Epidermal melanocyte (primary cell): ENCODE results near the gene MYO15B.

Source experiments
- DNase-seq: peaks from one replicate; pipeline ENCODE4 v3.0.0; 2011; ENCODE audit warnings: low spot score; ENCODE audit not compliant: insufficient read length

The MYO15B gene

GRCh38 chr17:75639327-75639726, 51.7 kb downstream of the MYO15B start:
- no peak for DNase-seq

- no peak for DNase-seq
These were observed 52.4 kb downstream of the MYO15B start for GRCh38 chr17:75639771-75640555.

DNA sequence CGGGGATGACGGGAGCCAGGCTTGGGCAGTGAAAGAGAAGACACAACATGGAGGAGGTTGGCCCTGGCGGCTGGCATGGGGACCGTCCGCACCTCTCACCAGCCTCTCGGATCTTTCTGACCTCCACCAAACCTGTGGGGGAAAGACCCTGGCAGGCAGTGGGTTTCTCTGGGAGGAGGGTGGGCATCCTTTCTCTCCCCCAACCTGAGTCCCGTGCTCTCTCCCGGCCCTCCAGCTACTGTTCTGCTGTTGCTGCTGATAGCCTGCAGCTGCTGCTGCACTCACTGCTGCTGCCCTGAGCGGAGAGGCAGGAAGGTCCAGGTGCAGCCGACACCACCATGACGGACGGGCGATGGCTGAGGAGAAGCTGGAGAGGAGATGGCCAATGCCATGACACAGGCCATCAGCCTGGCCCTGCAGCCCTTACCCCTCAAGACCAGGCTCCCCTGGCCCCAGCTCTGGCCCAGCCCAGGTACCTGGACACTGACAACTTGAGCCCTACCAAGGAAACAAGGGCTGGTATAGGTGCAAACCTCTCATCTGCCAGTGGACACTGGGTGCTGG, 53.0 kb downstream of the MYO15B start:
- no peak for DNase-seq

GRCh38 chr17:75641343-75641742, 53.7 kb downstream of the MYO15B start:
- no peak for DNase-seq

- DNase-seq = no peak
These were observed 54.7 kb downstream of the MYO15B start for GRCh38 chr17:75642182-75642783.

DNA sequence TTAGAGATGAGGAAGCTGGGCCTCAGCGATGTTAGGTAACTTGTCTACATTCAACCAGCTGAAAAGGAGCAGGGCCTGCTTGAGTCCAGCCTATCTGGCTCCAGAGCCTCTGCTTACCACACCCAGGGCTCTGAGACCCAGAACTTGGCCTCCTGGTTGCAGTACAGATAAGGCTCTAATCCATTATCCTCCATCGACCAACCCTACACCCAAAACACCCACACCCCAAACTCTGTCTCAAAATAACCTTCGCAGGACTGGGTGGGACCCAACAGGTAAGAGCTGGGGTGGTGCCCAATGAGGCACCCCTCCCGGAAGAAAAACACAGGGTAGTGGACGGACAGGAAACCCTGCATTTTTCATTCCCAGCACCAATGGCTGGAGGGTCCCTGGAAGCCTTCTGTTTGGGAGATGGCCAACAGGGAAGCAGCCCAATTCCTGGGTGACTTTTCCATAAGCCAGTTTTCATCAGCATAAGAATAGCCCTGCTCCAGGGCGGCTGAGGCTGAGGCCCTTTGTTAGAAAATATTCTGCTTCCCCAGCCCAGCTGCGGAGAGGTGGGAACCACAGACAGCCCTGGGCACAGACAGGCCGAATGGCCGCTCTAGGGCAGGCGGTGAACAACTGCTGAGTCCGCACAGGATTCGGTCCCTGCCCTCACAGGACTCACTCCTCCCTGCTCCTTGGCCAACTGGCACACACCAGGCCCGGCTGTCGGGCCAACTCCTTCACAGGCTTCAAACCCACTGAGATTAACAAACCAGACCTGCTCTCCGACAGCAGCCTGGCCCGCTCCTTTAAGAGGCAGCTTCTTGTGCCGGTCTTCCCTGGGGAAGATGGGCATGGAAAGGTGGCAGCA, 55.4 kb downstream of the MYO15B start:
- DNase-seq = no peak

DNA sequence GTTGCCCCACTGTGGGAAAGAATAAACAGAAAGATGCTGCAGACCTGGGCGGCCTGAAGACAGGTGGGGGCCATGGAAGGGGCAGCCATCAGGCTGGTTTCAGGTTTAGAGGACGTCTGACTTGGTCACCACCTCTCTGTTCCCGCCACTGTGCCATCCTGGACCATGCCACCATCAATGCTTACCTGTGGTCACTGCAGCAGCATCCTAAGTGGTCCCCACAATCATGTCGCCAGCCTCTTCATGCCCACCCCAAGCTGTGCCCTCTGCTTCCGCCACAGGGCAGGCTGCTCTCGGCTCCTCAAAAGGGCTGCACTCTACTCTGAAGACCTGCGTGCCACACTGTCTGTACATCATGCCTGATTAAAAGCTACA, 56.0 kb downstream of the MYO15B start:
- no peak for DNase-seq

DNA sequence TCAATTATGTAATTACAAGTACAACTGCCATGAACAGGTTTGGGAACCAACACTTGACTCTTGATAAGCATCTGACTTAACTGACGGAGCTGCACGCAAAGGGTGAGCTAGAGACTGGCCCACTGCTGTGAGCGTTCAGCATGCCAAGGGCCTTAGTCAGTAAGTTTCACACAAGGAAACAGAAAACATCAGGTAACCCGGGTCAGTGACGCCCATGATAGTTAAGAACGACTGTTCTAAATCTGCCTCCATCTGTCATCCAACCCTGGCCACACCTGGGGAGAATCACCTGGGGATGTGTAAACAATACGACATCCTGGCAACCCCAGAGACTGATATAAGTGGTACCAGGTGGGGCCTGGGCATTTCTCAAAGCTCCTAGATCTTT, 57.9 kb downstream of the MYO15B start:
- DNase-seq = no peak

DNA sequence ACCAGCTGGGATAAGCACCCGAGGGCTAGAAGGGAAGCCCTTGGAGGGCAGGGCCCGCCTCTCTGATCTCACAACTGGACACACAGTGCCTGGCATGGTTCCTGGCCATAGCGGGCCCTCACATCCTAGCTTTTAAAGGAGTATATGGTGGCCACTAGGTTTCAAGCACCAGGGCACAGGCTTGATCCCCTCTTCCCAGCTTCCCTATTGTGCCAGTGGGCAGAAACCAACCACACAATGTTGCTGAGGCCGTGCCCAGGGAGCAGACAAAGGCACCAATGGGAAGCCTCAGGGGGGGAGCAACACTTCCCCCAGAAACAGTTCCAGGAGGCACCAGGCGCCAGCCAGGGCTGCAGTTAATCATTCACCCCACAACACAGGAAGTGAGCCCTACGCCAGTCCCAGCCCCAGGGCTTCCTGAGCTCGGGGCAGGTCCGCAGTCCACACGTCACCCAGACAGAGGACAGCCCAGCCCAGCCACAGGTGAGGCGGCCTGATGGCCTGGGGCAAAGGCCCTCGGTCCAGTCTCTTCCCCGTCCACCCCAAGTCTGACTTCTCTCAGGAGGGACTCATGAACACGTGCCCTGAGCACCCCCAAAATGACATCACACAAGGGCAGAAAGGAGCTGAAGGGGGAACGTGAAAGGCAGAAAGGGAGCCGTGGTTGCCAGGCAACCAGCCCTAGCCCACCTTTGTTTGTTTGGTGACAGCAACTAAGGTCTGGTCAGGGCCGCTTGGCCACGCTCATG, 58.5 kb downstream of the MYO15B start:
- no peak for DNase-seq

GRCh38 chr17:75646638-75646992, 59.0 kb downstream of the MYO15B start:
- no peak for DNase-seq

DNA sequence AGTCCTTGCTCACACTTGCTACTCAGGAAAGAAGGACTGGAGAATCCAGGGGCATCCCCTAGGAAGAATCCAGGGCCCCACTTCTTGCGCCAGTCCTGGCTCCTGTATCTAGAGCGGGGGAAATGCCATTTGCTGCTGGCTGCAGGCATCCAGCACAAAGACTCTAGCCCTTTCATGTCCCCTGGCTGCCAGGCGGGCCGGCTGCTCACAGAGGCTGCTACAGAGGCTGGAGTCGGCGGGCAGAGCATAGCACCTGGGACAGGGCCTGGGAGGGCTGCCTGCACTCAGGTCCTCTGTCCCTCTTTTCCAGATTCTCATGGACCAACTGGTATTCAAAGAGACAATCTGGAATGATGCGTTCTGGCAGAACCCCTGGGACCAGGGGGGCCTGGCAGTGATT, 59.5 kb downstream of the MYO15B start:
- no peak for DNase-seq

- DNase-seq = no peak
These were observed 60.3 kb downstream of the MYO15B start for GRCh38 chr17:75647921-75648320.

DNA sequence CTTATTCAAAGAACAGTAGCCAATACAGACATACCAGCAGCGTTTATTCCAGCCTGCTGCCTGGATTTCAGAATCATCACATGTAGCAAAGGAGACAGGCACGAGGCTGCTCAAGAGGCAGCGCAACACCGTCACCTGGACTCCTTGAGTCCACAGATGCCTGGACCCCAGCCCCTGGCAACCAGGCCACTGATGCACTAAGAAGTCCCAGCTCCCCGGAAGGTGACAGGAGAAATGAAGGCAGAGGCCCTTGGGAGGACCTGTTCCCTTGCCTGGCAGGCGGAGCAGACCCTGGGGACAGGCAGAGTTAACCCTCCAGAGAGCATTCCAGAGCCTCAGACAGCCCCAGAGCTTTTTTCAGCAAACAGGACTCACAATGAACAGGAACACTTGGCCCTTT, 62.1 kb downstream of the MYO15B start:
- DNase-seq = no peak

DNA sequence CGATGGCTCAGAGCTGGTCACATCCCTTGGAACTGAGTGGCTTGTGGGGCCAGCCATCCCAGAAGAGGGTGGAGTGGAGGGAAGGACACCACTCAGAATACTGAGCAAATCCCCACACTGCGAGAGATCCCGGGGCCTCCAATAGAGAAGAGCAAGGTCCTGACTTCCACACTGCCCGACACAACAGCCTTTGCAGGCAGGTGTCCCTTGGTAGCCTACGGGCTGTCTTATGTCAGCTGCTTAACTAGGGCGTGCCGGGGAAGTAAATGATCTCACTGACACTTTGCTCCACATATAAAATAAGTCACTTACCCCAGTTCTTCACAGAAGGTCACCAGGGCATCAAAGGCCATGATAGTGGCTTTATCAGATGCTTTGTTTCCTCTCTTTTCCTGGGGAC, 63.3 kb downstream of the MYO15B start:
- DNase-seq = no peak

DNA sequence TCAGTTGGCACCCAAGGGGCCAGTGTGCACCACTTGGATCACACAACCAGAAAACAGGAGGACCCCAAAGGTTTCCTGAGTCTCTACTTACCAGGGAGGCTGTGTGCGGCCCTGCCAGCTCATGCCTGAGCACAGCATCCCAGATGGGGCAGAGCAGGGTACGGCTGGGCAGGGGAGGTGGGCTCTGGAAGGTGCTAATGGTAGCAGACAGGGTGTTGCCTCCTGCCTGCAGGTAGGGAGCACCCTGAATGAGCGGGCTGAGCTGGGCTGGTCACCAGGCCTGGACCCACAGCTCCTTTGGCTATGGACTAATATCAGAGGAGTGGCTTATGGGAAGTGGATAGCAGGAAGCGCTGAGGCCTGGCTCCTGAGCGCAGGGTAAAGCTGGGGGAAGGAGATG, 64.7 kb downstream of the MYO15B start:
- no peak for DNase-seq

- DNase-seq = no peak
These were observed 65.4 kb downstream of the MYO15B start for GRCh38 chr17:75652934-75653549.

- no peak for DNase-seq
These were observed 66.6 kb downstream of the MYO15B start for GRCh38 chr17:75654176-75654575.

GRCh38 chr17:75658237-75658636, 70.6 kb downstream of the MYO15B start:
- no peak for DNase-seq

GRCh38 chr17:75661531-75661930, 73.9 kb downstream of the MYO15B start:
- no peak for DNase-seq

GRCh38 chr17:75662511-75662910, 74.9 kb downstream of the MYO15B start:
- DNase-seq = no peak

DNA sequence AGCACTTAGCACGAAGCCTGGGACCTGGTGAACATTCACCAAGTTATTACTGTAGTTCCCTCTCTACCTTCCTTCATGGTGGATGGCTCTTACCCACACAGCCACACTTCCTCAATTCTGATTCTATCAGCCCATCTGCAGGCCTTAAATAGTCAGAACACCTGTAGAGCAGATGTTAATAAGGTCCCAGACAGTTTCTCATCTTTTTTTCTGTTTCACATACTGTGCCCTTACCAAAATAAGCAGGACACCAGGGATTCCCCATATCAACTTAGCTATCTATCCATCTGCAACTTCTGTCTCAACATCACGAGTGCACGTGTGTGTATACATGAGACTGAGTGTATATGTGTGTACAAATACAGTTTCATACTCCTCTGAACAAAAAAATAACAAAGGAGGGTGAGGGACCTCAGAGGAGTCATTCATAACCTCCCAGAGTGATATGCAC, 76.5 kb downstream of the MYO15B start:
- DNase-seq = no peak
